Keratinocyte (primary cell): ENCODE measurements around the gene FAAP20.

Experiments used
- CTCF ChIP-seq, 3 experiments: IDR thresholded peaks in 1 of 3; conservative IDR thresholded peaks in 1 of 3; optimal IDR thresholded peaks in 1 of 3; 2 replicates in 2 of 3; 3 replicates in 1 of 3; pipeline versions ENCODE3 to v1.5.1; 2011; ENCODE audit warnings: low read length in 3 of 3, mild to moderate bottlenecking in 3 of 3, moderate library complexity in 2 of 3, control low read depth in 1 of 3, inconsistent platforms in 1 of 3; ENCODE audit not compliant: insufficient read depth in 2 of 3; ENCODE audit errors: extremely low read depth in 1 of 3
- EZH2 ChIP-seq: IDR thresholded peaks from one replicate; pipeline ENCODE4 v1.6.1; 2012; ENCODE audit warnings: inconsistent platforms, mild to moderate bottlenecking, low read length, moderate library complexity

GRCh38 chr1:2179283-2180013 lies 15.1 kb downstream of the FAAP20 start:
- TF ChIP-seq CTCF (optimal IDR thresholded peaks at IDR 0.05 in 1 of 3, IDR thresholded peaks at IDR 0.05 in 1 of 3, conservative IDR thresholded peaks at IDR 0.05 in 1 of 3; ENCODE audit: extremely low read depth in 1 of 3, insufficient read depth in 2 of 3, low read length in 3 of 3) (no peak), EZH2 (no peak)
